NCI-H2107 treated with DMSO at 0.1 percent for 48 hours (cell line): ENCODE data around the gene ZMYND11.
A peak's percentile ranks its signal among the peaks of the same experiment; 100 is the strongest.
"Not testable (repeated sequence)": the region's sequence is repeated elsewhere in the genome, so short reads cannot be mapped to it uniquely, and the experiment has no call there.

Source experiments
- DNase-seq: peaks from one replicate; lab custom pipeline; 2025; ENCODE audit not compliant: unreplicated experiment; lab: John Stamatoyannopoulos, UW

The ZMYND11 gene

DNA sequence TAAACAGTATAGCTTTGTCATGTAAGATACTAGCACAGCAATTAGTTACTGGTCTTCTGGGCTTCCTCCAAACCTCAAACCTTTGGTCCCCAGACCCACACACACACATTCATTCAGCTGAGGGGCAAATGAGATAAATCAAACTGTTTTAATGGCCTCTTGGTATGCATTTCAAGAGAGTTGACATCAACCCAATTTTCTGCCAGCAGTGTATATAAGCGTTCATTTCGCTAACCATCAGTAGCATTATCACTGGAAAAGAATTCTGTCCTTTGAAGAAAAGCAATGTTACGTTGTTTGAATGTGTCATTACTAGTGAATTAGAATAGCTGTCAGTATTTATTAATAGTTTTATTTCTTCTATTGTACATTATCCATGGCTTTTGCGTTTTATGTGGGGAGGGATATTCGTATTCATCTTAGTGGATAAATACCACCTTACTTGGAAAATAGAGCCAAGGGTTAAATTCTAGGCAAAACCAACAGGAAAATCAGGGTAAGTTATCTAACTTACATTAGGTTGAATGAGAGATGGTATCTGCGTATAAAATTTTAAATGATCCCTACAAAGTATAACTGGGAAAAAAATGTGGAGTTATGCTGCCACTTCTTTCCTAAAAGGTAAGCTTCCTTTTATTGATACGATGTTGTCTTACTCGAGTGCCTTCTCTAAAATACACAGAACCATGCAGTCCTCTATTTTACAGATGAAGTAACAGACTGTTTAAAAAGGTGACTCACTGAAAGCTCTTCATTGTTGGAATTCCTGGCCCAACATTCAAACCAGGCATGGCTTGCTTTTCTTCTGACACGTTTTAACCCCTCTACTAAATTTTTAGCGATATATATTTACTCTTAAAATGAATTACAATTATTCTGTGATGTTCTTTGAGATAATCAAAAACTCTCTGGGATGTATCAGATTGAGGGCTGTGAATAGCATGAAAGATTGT, 2.0 kb upstream of the ZMYND11 start:
- no peak for DNase-seq

DNA sequence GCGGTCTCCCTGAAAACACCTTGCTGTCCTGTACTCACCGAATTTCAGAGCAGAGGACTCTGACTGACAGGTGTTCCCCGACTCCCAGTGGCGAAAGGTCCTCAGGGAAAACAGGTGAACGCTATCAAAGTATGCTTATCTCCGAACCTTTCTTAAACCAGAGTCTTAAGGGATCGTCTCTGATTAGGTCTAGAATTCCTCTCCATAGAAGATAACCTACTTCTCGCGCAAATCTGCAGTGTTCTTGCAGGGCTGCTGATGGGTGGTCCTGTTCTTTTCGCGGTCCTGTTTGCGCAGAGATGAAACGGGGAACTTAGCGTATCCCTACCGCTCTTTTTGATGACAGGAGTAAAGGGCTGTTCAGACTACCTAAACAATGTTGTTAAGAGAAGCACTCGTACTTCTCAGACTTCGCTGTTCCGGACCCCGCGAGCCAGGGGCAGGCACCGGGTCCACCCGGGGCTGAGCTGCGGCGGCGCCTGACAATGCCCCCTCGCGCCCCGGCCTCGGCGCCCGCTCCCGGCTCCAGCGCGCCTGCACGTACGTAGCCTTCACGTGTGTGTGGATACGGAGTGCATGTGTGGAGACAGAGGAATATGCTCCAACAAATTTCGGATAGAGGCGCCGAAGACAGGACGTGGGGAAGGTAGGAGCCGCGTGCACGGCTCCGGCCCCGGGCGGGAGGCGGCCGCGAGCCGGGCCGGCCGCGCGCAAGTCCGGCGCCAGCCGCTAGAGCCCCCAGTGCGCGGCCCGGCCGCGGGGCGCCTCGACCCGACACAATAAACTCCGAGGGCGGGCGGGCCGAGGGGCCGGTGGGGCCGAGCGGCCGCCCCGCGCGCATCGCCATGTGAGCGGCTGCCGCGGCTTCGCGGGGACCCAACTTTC, 766 bp upstream of the ZMYND11 start:
- DNase-seq, result no peak

DNA sequence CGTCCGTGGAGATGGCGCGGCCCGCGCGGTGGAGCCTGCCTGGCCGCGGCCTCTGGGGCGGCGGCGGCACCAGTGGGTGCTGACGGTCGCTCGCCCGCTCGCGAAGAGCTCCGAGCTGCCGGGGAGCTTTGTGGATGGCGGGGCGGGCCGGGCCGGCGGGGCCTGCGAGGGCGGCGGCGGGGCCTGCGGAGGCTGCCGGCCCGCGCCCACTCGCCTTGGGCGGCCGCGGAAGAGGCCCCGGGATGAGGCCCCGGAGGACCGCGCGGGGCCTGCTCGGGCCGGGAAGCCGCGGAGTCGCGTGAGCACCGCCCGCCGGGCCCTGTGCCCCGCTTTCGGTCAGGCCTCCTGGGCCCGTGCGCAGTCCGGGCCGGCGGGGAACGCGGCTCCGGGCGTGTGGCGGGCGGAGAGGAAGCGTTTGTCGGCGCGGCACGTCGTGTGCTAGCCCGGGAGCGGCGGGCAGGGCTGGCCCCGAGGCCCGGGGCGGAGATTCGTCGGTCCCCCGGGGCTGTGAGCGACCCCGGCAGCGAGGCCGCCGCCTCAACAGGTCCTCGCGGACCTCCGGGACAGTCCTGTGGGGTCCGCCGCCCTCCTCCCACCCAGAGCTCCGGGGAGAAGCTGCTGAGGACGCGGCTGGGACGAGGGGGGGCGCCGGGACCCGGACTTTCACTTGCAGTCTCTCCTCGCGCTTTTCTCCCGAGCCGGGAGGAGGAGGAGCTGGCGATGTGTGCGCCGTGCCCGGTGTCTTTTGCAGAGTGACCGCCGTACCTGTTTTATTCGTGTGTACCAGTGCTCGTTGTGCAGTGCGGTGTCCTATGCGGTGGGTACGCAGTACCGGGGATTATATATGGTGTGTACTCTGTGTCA, 578 bp downstream of the ZMYND11 start:
- DNase-seq, result no peak

DNA sequence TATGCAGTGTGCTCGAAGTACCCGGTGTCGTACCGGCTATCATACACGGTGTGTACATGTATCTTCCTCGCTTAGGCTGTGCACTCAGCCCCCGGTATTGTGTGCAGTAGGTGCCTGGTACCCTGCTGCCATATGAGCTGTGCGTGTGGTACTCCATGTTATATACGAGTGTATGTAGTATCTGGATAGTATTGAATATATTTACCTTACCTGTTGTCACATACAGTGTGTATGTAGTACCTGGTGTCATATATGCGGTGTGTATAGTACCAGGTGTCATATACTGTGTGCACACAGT, 1.2 kb downstream of the ZMYND11 start:
- DNase-seq, result peak; percentile 32

DNA sequence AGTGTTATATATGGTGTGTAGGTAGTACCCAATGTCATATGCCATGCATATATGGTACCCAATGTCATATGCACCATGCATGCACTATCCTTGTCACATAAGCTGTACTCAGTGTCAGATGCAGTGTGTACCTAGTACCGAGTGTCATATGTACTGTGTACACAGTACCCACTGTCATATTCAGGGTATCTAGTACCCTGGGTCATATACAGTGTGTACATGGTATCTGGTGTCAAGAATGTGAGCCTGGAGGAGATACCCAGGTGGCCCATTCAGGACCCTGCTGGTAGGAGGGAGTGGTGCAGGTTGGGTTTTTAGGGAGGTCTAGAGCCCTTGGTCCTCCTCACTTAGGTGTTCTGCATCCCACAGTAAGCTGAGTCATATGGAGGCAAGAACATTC, 1.8 kb downstream of the ZMYND11 start:
- no peak for DNase-seq

DNA sequence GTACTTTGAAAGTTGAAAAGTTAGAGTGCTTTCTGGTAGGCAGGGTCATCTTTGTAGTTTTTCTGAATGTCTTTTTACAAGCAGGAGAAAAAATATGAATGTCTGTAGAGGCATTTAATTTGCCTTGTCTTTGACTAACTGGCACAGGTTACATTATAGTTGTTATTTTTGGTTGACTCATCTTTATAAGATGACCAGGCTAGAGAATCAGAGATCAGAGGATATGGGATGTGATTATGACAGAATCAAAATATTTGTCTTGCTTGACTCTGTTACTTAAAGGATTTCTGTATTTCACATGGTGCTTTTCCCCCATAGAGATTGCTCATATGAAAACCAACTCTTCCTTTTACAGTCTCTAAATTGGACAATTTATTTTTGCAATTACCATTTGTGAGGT, 2.4 kb downstream of the ZMYND11 start:
- no peak for DNase-seq

DNA sequence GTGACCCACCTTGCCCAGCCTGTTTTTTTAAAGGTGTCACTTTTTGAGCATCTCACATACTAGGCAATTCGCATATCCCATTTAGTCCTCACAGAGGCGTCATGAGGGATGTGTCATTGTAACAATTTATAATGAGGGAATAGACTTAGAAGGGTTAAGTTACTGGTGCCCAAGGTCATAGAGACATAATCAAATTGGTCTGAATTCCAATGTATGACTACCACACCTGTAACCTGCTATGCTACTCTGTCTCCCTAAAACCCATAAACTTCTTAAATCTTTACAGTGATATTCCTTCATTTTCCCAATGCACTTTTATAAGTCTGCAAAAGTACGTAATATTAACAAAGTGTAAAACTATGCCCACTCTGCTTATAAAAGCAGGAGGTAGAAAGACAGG, 7.1 kb downstream of the ZMYND11 start:
- no peak for DNase-seq

DNA sequence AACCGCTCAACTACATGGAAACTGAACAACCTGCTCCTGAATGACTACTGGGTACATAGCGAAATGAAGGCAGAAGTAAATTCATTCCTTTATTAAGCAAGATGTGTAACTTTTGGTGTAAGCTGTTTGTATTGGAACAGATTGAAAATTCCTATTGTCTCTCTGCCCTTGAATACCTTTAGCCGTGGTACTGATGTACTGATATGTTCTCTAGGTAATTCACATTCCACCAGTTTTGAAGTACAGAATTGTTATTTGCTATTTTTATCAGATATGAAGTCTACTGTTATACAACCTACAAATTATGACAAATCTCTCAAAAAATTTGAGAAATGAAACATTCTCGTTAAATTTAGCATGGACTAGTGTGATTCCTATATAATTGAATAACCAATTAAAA, 17.7 kb downstream of the ZMYND11 start:
- DNase-seq, result no peak

DNA sequence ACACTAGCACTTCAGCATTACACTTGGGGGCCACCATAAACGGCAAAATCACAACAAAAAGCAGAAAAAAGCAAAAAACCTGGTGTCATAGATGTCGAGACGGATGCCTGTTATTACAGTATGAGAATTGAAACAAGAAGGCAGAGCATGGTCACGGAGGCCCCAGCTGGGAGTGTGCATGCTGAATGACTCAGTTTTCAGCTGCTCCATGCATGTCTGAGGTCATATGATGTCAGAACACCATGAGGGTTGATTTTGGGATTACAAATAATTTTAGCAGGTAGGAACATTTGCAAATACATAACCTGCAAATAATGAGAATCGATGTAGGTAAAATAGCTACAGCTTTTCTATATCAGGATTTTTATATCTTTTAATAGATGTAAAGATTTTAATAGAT, 19.1 kb downstream of the ZMYND11 start:
- DNase-seq, result no peak

DNA sequence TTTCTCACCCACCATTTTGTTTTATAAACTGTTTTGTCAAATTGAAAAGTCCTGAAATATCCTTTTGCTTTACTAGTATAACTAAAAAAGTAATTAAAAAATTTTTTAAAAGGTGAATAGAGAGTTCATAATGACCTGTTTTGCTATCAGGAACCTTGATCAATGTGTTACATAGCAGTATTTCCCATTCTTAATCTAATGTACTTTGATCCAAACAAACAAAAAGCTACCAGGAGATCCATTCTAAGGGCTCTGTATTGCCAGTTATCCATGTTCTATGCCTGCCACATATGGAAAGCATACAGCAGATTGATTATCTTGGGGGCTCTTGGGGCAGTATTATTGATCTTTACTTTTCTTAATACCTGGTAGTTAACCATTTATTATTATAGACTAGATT, 32.1 kb downstream of the ZMYND11 start:
- no peak for DNase-seq

DNA sequence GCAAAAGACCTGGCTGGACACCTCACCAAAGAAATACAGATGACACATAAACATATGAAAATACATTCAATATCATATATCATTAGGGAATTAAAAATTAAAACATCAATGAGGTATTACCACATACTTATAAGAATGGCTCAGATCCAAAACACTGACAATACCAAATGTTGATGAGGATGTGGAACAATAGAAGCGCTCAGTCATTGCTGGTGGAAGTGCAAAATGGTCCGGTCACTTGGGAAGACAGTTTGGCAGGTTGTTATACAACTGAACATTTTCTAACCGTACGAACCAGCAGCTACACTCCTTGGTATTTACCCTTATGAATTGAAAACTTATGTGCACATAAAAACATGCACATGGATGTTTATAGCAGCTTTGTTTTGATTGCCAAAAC, 38.5 kb downstream of the ZMYND11 start:
- no peak for DNase-seq

DNA sequence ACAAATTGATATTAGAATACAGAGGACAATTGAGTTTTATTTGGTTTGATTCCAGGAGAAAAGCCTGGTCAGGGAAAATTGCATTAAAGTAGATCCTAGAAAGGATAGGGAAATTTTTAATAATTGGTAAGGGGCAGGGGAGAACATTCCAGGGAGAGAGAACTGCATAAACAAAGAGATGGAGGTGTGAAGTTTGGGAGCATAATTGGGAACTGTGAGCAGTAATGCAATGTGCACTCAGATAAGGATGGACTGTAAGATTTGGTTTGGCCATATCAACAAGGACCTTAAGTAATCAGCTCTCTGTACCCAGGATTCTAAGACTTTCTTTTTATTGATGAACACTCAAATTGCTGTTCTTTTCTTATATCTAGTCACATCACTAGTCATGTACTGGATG, 41.4 kb downstream of the ZMYND11 start:
- DNase-seq, result no peak

DNA sequence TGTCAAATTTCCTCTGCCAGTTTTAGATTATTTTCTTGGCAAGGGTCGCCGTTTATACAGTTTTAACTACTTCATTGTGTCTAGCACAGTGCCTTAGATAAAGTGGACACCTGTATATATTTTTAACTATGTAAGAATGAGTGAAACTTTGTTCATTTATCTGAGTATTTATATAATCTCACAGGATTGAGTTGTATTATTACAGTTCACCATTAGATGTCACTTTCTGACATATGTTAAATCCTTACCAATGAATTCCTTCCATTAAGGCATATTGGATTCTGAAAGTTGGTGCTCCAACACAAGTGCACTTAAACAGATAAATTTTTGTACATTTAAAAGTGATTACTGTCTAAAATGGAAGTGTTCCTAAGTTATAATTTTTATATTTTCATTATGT, 43.0 kb downstream of the ZMYND11 start:
- no peak for DNase-seq

DNA sequence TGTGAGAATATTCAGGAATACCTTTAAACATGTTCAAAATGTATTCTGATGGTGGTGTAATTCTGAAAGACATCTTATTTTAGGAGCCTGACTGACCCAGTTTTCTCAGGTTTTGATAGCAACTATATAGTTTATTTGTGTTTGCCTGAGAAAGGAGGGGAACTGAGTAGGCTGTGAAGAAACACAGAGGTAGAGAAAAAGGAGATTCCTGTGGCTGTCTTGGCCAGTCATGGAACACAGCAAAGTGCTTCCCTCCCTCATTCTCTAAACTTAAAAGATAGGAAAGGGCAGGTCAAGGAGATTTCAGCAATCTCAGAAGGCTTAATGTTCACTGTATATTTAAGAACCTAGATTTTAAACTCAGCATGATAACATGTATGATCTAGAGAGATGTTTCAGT, 43.5 kb downstream of the ZMYND11 start:
- no peak for DNase-seq

DNA sequence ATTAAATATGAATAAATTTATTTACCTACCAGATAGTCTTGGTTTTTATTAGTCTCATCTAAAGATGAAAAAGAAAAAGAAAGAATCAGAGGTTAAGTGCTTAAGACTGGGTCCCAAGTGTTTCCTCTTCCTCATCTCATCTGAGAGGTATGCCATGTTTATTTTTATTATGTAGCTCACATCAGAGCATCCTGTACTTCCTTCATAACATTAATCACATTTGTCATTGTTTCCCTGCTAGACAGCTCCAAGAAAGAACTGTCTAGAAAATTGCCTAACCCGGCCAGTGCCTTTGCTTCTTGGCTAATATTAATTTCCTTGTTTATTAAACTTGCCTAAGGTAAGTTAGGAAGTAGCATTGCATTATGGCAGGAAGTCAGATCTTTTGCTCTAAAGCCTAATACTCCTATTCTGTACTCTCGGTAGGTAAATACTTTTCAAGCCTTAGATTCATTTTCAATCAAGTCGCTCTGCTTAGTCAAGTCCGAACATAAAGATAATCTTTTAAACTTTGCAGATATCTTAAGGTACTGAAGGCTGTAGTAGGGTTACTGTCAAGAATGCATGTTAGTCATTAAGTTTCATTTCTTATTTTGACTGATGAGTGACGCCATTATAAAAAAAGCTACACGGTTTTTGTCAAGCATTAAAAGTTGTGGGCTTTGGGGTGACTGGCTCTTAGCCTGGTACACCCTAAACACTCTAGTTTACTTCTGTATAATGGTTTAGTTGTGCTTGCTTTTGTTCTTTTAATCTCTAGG, 47.4 kb downstream of the ZMYND11 start:
- no peak for DNase-seq

DNA sequence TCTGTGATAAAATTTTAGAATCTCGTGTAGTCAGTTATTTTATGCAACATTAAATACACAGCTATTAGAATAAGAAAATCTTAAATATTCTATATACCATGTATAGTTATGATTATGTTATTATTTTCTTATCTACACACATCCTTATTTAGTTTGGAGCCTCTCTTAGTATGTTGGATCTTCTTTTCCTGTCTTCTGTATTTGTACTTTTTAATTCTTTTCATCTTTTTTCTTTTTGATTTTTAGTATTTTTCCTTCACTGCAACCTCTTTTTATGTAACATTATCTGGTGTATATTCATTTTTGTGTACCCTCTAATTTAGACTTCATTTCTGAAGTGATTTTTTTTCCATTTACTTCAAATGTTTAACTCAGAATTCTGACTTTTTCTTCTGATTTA, 48.9 kb downstream of the ZMYND11 start:
- no peak for DNase-seq

DNA sequence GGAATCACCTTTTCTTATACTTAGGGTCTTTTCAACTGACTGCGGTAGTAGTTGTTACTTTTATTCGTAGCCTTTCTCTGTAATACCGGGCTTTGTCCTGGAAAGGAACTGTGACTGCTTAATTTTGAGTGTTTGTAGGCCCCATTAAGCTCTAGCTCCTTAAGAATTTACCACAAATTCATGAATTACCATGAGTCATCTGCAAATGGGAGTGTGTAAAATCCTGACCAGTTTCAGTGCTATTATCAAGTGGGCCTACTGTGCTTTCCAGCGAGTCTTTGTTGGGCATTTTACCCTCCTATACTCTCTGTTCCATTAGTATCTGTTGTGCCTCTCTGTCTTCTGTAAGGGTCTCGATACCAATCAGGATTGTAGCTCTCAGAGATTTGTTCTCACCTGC, 49.7 kb downstream of the ZMYND11 start:
- DNase-seq, result no peak

DNA sequence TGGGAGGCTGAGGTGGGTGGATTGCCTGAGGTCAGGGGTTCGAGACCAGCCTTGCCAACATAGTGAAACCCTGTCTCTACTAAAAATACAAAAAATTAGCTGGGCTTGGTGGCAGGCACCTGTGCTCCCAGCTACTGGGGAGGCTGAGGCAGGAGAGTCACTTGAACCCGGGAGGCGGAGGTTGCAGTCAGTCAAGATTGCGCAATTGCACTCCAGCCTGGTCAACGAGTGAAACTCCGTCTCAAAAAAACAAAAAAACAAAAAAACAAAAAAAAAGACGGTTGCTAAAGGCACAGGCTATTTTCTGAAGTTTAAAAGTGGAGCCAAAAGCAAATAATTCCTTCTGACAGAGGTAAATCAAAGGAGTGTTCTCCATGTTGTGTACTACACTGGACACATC, 50.3 kb downstream of the ZMYND11 start:
- DNase-seq, result not testable (repeated sequence)

DNA sequence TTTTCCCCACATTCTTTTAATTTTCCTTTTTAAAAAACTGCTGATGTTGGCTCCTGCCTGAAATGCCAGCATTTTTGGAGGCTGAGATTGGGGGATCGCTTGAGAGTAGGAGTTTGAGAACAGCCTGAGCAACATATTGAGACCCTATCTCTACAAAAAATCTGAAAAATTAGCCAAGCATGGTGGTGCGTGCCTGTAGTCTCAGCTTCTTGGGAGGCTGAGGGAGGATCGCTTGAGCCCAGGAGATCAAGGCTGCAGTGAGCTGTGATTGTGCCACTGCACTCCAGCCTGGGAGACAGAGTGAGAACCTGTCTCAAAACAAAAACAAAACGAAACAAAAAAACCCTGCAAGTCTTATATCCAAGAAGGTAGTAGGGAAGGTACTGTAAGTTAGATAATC, 51.7 kb downstream of the ZMYND11 start:
- no peak for DNase-seq

DNA sequence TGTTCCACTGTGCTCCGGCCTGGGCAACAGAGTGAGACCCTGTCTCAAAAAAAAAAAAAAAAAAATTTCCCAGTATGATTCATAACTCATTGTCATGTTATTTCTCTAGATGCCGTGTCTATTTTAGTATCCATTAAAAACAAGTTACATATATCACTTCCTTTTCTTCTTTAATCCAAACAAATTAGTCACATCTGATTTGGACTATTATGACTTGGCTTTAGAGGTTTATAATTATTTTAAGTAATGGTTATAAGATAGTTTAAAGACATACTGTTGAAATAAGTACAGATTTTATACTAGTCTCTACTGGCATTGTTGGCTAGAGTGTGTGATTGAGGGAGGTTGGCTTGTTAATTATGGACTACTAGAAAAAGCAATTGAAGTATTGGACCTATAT, 53.3 kb downstream of the ZMYND11 start:
- DNase-seq, result no peak

DNA sequence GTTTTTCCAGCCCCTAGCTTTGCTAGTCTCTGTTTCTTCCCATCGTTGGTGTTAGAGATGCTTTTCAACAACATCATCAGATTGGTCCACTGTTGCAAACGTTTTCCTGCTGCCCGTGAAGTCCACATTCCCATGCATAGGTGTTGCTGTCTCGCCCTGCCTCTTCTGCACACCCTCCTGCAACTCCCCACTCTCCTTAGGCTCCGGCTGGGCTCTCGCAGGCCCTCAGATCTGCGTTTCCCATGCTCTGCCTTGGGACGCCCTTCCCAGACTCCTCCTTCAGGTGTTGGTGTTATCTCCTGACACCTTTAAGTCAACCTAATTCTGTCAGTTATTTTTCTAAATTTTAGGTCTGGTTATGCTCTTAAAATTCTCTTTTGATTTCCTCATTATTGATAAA, 55.0 kb downstream of the ZMYND11 start:
- no peak for DNase-seq
